ENCODE data around the gene IFI35. TPM values are rescaled to one million over a fixed set of nuclear protein-coding genes. Genes with fewer than 3 reads are reported as not detected.

Gene IFI35
- total RNA-seq, 2 experiments from 2014 or later, result 6.3 to 8.6 TPM

- no peak overlapping the region for H3K27ac ChIP-seq (ENCODE audit: low read depth, low read length, poor library complexity, severe bottlenecking)
- no peaks in the 10 kb centered on the region for H3K36me3 ChIP-seq (ENCODE audit: insufficient read depth, low read length)
- ChIA-PET CTCF (ENCODE audit: unreplicated experiment) (interaction anchor here (1.2 kb wide), 1 partner anchor 32 kb away, joined by 3 read pairs; the partner anchor contains the start of gene RPL27), POLR2A (no interaction called here)
- H3K4me1 ChIP-seq (ENCODE audit: insufficient read depth, low read length, poor library complexity, severe bottlenecking), result no peaks in the 10 kb centered on the region
- no TSS peak for BruUV-seq (replicated peaks)
- no peaks in the 10 kb centered on the region for H3K9me2 ChIP-seq (ENCODE audit: insufficient read depth, low read length)
- no peak overlapping the region for H3K4me3 ChIP-seq (ENCODE audit: low read depth, low read length, poor library complexity, severe bottlenecking)
- no peak overlapping the region for H3K4me2 ChIP-seq (ENCODE audit: low read length)
- no peaks in the 10 kb centered on the region for H3K9me3 ChIP-seq (ENCODE audit: low read length)
- H2AFZ ChIP-seq (ENCODE audit: low read length), result no peak overlapping the region
- DNase-seq (ENCODE audit: low spot score), result no peak
- no peaks in the 10 kb centered on the region for H4K20me1 ChIP-seq (ENCODE audit: insufficient read depth, low read length)
- intact Hi-C loops (cut with micrococcal nuclease; ENCODE audit: unreplicated experiment), result no loop called here
- no peak for TF ChIP-seq EZH2phosphoT487 (IDR thresholded peaks at IDR 0.05; ENCODE audit: borderline replicate concordance, low read depth, low read length)
- TF ChIP-seq CTCF (conservative IDR thresholded peaks at IDR 0.05; ENCODE audit: low read length), result no peak
- no peaks in the 10 kb centered on the region for H3K79me2 ChIP-seq (ENCODE audit: insufficient read depth, low read depth, low read length)
These were observed 23.7 kb downstream of the IFI35 start for GRCh38 chr17:43030137-43030767.

- TF ChIP-seq CTCF (conservative IDR thresholded peaks at IDR 0.05; ENCODE audit: low read length), result no peak
- no peak for TF ChIP-seq EZH2phosphoT487 (IDR thresholded peaks at IDR 0.05; ENCODE audit: borderline replicate concordance, low read depth, low read length)
- H4K20me1 ChIP-seq (ENCODE audit: insufficient read depth, low read length), result no peaks in the 10 kb centered on the region
- H3K4me2 ChIP-seq (ENCODE audit: low read length), result no peak overlapping the region
- no peaks in the 10 kb centered on the region for H3K9me3 ChIP-seq (ENCODE audit: low read length)
- H3K9me2 ChIP-seq (ENCODE audit: insufficient read depth, low read length), result no peaks in the 10 kb centered on the region
- intact Hi-C loops (cut with micrococcal nuclease; ENCODE audit: unreplicated experiment), result no loop called here
- no peaks in the 10 kb centered on the region for H3K4me1 ChIP-seq (ENCODE audit: insufficient read depth, low read length, poor library complexity, severe bottlenecking)
- POLR2A ChIA-PET, result no interaction called here
- H3K27ac ChIP-seq (ENCODE audit: low read depth, low read length, poor library complexity, severe bottlenecking), result no peak overlapping the region
- CTCF ChIA-PET (ENCODE audit: unreplicated experiment), result no interaction called here
- H3K4me3 ChIP-seq (ENCODE audit: low read depth, low read length, poor library complexity, severe bottlenecking), result no peak overlapping the region
- BruUV-seq (replicated peaks), result no TSS peak
- H2AFZ ChIP-seq (ENCODE audit: low read length), result no peak overlapping the region
- H3K79me2 ChIP-seq (ENCODE audit: insufficient read depth, low read depth, low read length), result no peaks in the 10 kb centered on the region
- DNase-seq (ENCODE audit: low spot score), result no peak
- H3K36me3 ChIP-seq (ENCODE audit: insufficient read depth, low read length), result no peaks in the 10 kb centered on the region
These were observed 25.1 kb downstream of the IFI35 start for GRCh38 chr17:43031666-43032065.
